IPS-18c (cell line): ENCODE results near the gene MGST2.
"Not testable (repeated sequence)": the region's sequence is repeated elsewhere in the genome, so short reads cannot be mapped to it uniquely, and the experiment has no call there.

Experiments
- H3K4me3 ChIP-seq: 2 replicates; pipeline ENCODE4 v1.7.0; 2013; ENCODE audit warnings: low read depth, mild to moderate bottlenecking, low read length, moderate library complexity; ENCODE audit not compliant: insufficient read depth
- H3K9me3 ChIP-seq: one replicate; pipeline ENCODE4 v1.6.1; 2013; ENCODE audit warnings: mild to moderate bottlenecking, low read length, moderate library complexity; ENCODE audit not compliant: control insufficient read depth, insufficient read depth

MGST2 gene

DNA sequence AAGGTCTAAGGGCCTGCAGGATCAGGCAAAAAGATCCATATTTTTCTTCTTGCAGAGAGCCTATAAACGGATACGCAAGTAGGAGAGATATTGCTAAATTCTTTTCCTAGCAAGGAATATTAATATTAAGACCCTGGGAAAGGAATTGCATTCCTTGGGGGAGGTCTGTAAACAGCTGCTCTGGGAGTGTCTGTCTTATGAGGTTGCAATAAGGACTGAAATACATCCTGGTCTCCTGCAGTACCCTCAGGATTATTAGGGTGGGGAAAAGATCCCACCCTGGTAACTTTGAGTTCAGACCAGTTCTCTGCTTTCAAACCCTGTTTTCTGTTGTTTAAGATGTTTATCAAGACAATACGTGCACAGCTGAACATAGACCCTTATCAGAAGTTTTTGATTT lies 27.3 kb upstream of the MGST2 start:
- not testable (repeated sequence) for H3K4me3 ChIP-seq, H3K9me3 ChIP-seq

DNA sequence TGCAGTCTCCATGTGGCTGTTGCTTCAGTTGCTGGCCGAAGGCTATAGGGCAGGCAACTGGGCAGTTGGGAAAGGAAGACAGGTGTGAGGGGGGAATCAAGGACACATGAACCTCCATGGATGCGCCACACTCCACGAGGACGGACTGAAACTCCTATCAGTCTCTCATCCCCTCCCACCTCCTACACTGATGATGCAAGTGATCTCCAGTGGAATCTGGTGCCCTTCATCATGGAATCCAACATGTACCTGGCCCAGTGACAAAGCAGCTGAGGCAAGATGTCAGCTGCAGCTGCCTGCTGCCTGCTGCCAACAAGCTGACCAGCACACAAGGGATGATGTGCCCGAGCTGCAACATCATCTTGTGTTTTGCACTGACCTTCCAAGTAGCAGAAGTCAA lies 26.0 kb upstream of the MGST2 start:
- no peak overlapping the region for H3K4me3 ChIP-seq
- peaks cover 6% of the 10 kb centered on the region for H3K9me3 ChIP-seq

DNA sequence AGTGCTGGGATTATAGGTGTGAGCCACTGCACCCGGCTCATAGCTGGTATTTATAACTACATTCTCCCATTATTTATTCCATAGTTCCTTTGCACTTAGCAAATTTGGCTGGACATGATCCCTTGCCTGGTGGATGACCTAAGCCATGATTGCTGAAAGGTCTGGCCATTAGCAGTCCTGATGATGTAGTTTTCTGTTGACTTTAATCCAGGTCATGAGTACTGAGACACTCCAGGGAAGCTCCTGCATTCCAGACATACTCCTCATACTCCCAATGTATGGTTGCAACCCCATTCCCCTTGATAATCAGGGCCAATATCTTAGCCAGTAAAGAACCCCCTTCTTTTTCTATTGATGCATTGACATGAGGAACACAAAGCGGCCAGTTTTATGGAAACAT lies 24.4 kb upstream of the MGST2 start:
- Histone ChIP-seq H3K4me3 (no peak overlapping the region), H3K9me3 (peaks cover 5% of the 10 kb centered on the region)

DNA sequence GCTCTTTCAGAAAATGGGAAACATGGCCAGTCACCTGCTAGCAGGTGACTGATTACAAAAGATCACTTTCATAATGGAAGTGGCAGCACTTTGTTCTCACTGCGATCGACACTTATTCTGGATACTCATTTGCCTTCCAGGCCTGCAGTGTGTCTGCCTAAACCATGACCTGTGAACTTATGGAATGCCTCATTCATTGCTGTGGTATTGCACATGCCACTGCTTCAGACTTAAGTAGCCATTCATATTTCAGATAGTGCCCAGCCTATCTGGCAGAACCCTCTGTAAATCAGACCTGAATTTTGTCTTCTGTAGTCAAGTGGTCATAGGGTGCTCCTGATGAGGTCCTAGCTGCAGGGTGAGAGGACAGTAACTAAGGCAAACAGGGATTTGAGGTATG lies 23.3 kb upstream of the MGST2 start:
- H3K9me3 ChIP-seq = peaks cover 3% of the 10 kb centered on the region
- H3K4me3 ChIP-seq = no peak overlapping the region

DNA sequence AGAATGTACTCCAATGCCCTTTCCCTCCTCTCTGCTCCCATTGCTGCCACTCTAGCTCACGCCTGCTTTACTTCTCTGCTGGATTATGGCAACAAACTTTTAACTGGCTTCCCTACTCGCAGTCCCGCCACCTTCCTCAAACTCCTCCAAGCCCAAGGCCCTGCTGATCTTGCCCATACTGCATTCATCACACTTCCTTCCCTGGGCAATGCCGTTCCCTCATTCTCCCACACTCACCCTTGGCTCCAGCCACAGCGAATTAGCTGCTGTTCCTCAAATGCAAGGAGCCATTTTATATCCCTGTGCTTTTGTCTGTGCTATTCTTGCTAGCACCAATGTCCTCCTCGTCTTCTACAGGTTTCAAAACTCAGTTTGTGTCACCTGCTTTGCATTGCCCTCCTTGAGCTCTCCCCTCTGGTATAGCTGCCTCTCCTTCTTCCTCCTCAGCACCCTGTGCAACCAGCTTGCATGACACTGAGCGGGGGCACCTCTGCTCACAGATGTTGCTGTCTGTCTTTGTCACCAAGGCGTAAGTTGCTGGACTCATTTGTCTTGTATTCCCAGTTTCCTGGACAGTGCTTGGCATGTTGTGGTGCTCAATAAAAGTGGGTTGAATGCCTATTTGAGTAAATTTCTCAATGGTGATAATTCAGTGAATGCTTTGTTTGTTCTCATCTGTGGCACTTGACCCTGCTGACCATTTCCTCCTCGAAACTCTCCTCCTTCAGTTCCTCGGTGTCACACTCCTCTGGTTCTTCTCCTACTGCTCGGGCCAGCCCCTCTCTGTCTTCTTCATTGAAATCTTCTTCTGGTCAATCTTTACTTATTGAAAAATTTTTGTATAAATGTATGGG lies 22.4 kb upstream of the MGST2 start:
- Histone ChIP-seq H3K4me3 (no peak overlapping the region), H3K9me3 (peaks cover 3% of the 10 kb centered on the region)

DNA sequence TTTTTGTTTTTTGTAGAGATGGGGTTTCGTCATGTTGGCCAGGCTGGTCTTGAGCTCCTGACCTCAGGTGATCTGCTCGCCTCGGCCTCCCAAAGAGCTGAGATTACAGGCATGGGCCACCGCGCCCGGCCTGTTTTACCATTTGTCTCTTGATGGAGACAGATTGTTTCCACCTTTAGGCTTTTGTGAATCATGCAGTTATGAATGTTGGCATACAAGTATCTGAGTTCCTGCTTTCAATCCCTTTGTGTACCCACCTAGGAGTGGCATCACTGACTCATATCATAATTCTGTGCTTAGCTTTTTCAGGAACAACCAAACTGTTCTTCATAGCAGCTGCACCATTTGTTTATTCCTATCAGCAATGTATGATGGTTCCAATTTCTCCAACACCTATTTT lies 20.2 kb upstream of the MGST2 start:
- no peaks in the 10 kb centered on the region for H3K9me3 ChIP-seq
- H3K4me3 ChIP-seq = no peak overlapping the region

DNA sequence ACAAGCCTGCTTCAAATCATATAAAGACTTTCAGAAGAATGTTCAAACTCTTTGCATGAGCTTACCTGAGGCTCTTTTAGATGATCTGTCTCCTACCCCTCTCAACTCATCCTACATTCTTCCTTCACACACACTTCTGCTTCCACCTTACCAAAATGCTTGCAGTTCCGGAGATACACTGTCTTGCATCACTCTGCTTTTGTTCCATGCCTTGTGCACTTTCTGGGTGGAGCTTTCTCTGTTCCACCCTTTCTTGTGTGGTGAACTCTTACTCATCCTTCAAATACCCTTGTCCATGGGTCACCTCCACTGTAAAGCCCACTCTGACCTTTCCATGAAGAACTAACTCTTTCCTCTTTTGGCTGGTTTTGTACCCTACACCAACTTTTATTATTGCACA lies 18.4 kb upstream of the MGST2 start:
- Histone ChIP-seq H3K4me3 (no peak overlapping the region), H3K9me3 (no peaks in the 10 kb centered on the region)

DNA sequence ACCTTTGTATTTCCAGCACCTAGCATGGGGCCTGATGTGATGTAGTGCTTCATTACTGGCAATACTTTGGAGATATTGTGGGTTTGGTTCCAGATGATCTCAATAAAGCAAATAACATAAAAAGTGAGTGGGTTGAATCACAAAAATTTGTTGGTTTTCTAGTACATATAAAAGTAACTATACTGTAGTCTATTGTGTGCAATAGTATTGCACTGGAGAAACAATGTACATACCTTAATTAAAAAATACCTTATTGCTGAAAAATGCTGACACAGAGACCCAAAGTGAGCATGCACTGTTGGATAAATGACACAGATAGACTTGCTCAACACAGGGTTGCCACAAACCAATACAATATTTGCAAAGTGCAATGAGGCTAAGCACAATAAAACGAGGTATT lies 17.7 kb upstream of the MGST2 start:
- Histone ChIP-seq H3K4me3 (no peak overlapping the region), H3K9me3 (no peaks in the 10 kb centered on the region)

DNA sequence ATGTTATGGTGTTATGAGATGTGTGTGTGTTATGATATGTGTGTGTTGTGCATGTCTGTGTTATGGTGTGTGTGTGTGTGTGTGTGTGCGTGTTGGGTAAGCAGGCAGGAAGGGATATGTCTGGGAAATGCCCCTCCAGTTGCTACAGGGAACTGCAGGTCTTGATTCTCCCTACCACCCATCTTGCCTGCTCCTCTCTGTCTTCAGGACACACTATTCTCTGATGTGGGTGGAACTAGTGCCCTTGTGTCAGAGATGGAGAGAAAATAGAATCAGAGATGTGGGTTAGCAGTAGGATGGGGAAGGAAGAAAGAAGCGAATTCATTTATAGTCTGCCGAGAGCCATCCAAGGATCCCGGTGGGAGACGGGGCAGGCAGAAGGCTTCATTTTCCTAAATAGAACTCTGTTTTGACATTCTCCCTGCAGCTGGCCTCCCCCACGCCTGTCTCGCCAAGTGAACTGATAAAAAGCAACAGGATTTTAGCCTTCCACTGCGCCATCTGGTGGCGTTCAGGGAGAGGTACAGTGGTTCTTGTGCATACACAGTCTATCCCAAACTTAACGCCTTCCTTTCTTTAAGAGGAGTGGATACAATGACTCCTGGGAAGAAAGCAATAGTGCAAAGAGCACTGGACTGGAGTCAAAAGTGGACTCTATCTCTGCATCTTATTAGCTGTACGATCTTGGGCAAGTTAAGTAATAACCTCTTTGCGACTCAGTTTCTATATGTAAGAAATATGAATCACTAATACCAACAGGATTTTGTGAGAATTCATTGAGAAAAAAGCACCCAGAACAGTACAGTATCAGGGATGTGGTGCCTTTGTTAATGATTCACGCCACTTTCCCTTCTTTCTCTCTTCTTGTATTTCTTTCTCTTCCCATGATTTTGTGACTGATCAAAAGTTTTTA lies 14.1 kb upstream of the MGST2 start:
- H3K4me3 ChIP-seq = no peak overlapping the region

DNA sequence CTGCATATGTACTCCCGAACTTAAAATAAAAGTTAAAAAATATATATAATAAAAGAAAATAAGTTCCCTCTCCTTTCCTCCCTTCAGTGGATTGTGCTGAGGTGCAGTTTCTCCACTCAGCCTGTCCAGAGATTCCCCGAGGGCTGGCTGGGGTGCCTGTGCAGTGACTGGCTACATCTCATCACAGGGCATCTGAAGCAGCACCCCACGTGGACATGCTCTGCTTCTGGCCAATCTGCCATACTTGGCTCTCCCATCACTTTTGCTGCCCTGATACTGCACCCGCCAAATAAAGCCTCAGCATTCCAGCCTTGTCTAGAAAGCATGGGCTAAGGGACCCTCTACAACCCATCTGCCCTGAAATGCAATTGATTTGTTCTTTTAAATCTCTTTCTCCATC lies 11.1 kb upstream of the MGST2 start:
- Histone ChIP-seq H3K9me3 (no peaks in the 10 kb centered on the region), H3K4me3 (no peak overlapping the region)

More for the DNA sequence above, 14.1 kb upstream of the MGST2 start:
- no peaks in the 10 kb centered on the region for H3K9me3 ChIP-seq

DNA sequence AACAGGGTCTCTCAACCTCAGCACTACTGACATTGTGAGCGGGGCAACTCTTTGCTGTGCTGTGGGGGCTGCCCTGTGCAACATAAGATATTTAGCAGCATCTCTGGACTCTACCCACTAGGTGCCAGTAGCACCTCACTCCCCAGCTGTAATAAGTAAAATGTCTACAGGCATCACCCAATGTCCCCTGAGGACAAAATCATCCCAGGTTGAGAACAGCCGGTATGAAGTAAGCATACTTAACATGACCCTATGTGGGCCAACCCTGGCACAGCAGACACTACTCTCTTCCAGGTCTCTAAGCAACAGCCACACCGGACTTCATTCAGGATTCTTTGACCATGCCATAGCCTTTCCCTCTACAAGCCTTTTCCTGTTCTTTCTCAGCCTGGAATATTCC lies 10.5 kb upstream of the MGST2 start:
- H3K9me3 ChIP-seq = no peaks in the 10 kb centered on the region
- H3K4me3 ChIP-seq = no peak overlapping the region

DNA sequence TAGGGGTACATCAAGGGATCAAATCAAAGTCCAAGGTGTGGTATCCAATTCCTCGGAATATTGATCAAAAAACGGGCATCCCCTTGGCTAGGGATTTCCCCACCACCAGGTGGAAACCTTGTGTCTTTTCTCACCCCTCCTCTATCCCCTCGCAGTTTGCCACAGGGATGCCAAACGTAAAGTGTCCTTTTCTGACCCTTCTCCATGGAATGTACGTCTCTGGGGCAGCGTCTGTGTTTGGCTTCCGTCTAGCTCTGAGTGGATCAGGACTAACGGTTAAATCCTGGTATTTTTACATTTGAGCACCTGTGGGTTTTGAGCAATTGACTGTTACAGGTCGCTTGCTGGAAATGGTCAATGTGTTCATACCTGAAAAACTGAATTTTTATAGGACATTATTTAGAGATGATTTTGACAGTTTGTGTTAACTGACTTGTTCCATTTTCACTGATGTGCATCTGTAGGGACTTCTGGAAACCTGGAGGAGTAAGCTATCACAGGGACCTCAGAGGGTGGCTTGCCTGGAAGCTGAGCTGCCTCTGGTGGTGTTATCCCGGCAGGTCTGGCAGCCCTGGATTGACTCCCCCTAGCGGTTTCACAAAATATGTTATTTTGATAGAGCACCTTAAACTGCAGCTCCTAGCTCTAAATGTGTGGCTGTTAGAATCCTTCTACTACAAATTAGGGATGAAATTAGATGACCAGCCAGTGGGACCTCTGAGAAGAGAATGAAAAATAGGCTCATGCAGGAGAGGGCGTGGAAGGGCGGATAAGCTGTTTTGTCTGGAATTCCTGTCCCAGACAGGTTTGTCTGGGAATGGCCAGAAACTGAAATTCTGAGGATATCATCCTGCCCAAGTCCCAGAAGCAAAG lies 8.8 kb upstream of the MGST2 start:
- Histone ChIP-seq H3K9me3 (no peaks in the 10 kb centered on the region), H3K4me3 (no peak overlapping the region)

DNA sequence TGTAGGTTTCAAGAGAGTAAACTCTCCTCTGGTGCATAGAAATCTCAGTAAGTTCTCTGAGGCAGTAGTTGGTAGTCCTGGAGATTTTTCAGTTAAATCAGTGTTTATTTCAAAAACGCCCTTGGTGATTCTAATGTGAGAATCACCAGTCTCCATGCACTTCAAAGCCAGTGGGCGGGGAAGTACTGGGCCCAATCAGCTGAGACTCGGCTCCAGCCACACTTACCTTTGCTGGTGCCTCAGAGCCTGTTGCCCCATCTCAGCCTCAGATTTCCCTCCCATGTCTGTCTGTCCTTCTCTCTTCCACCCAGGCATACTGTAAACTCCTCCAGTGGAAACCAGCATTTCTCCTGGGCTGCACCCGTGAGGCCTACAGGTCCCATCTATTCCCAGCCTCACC lies 7.4 kb upstream of the MGST2 start:
- H3K4me3 ChIP-seq = no peak overlapping the region

DNA sequence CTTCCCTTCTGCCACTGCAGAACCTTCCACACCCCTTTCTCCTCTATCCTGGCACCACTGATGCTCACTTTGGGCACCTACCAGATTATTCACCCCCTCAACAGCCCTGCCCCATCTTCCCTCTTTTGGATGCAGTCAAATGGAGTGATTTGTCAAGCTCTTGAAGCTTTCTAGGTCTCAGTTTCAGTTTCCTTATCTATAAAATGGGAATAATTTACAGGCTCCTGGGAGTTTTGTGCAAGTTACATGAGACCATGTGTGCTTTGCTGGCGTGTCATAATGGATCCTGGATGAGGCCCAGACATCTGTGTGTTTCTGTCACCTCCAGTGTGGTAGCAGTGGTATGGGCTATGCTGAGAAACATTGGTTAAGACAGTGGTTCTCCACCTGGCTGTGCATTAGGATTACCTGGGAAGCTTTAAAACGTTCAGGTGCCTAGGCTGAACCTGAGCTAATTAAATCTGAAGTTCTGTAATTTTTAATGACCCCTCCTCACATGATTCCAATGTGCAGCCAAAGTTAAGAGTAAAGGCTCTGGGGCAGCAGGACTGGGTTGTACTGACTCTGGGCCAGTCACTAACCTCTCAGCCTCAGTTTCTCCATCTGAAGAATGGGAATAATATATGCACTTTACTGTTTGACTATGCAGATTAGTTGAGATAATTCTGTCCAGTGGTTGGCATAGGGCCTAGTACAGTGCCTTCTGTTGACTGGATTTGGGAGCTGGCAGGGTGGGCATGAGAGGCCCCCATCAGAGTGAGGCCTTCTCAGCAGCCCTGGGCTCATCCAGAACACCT lies 6.8 kb upstream of the MGST2 start:
- no peaks in the 10 kb centered on the region for H3K9me3 ChIP-seq
- no peak overlapping the region for H3K4me3 ChIP-seq

More for the DNA sequence above, 7.4 kb upstream of the MGST2 start:
- H3K9me3 ChIP-seq = no peaks in the 10 kb centered on the region

DNA sequence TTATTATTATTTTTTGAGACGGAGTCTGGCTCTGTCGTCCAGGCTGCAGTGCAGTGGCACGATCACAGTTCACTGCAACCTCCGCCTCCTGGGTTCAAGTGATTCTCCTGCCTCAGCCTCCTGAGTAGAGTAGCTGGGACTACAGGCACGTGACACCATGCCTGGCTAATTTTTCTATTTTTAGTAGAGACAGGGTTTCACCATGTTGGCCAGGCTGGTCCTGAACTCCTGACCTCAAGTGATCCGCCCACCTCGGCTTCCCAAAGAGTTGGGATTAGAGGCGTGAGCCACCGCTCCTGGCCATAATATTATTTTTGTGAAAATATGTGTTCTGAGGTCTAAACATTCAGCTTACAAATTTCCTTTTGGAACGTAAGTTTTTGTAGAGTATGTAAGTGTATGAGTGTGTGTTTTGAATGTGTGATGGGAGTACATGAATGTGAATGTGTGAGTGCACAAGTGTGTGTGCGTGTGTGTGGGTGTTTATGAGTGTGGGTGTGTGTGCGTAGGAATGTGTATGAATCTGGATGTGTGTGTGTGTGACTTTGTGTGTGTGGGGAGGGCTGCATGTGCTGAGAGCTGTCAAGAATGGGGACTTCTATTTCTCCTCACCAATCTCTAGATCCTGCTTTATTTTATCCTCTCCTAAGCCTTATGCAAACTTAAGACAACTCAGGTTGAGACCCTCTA lies 5.7 kb upstream of the MGST2 start:
- no peaks in the 10 kb centered on the region for H3K9me3 ChIP-seq
- H3K4me3 ChIP-seq = no peak overlapping the region

DNA sequence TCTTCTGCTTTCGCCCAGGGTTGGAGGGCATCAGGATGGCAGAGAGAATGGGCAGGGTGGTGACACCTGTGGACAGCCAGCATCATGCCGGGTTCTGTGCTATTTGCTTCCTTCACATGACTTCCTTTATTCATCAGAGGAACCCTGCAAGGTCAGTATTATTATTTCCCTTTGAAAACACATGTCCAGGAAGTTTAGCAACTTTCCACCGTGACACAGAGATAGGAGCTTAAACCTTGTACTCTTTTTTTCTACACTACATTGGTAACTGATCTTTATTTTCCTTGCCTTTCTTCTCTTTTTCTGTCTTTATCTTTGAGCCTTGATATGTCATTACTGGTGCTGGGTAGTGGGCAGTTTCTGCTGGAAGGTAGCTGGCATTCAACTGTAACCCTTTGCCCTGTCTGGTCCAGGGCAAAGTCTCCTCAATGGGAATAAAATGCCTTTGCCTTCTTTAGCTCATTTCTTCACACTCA lies 5.0 kb upstream of the MGST2 start:
- H3K4me3 ChIP-seq = no peak overlapping the region

More for the DNA sequence above, 5.0 kb upstream of the MGST2 start:
- H3K9me3 ChIP-seq = no peaks in the 10 kb centered on the region
